Adrenal gland (tissue), 12 donors: ENCODE measurements around the gene CDS2. TPM values are rescaled to one million over a fixed set of nuclear protein-coding genes. Genes with fewer than 3 reads are reported as not detected.

Source experiments
- DNase-seq, 7 donors: peaks; one replicate each; pipeline ENCODE4 v3.0.0-alpha.2; 2019 to 2020
- H3K27ac ChIP-seq, 5 donors: fragments of 200-600 bp; sonication (generic) in 4 of 5; 1 replicate in 3 of 5; 2 replicates in 2 of 5; pipeline versions ENCODE4 v1.5.1 to v1.8.0; 2016 to 2020; ENCODE audit warnings: mild to moderate bottlenecking in 1 of 5
- H3K27me3 ChIP-seq: fragments of 200-600 bp; 2 replicates; pipeline ENCODE4 v1.8.0; 2021
- H3K36me3 ChIP-seq, 2 donors: fragments of 200-600 bp; replicated peaks in 1 of 2; 1 replicate in 1 of 2; 2 replicates in 1 of 2; pipeline versions ENCODE4 v1.5.1 to v1.8.0; 2018 to 2022
- H3K4me1 ChIP-seq, 2 donors: fragments of 200-600 bp; replicated peaks in 1 of 2; 1 replicate in 1 of 2; 2 replicates in 1 of 2; pipeline versions ENCODE4 v1.5.1 to v1.8.0; 2018 to 2021
- H3K4me3 ChIP-seq, 4 donors: fragments of 200-600 bp; sonication (generic) in 3 of 4; one replicate each; pipeline ENCODE4 v1.5.1; 2016 to 2018
- H3K9me3 ChIP-seq, 3 donors: fragments of 200-600 bp; sonication (generic) in 1 of 3; replicated peaks in 1 of 3; 1 replicate in 2 of 3; 2 replicates in 1 of 3; pipeline versions ENCODE4 v1.5.1 to v1.8.0; 2016 to 2021
- CTCF ChIP-seq, 6 experiments: fragments of 450-650 bp in 4 of 6; fragments of 200-600 bp in 2 of 6; sonication (generic) in 1 of 6; IDR thresholded peaks; 1 replicate in 5 of 6; 2 replicates in 1 of 6; pipeline versions ENCODE4 v1.5.1 to v1.8.0; 2016 to 2021; ENCODE audit warnings: antibody characterized with exemption in 6 of 6, mild to moderate bottlenecking in 2 of 6, moderate library complexity in 1 of 6
- POLR2A ChIP-seq, 2 donors: fragments of 450-650 bp; IDR thresholded peaks; one replicate each; pipeline ENCODE4 v1.6.1; 2017; ENCODE audit warnings: antibody characterized with exemption in 2 of 2, mild to moderate bottlenecking in 2 of 2, moderate library complexity in 1 of 2
- WGBS, 4 donors: extraction: QIAGEN DNeasy Blood & Tissue Kit in 2 of 4; methylation state at CpG; one replicate each; pipeline versions ENCODE4 v1.1.5 to v1.1.7; 2013 to 2017; 5-methylcytosine and 5-hydroxymethylcytosine counted together
- intact Hi-C, 2 donors: fragments of 100-400 bp; cut with DNase I; formaldehyde crosslinking; loops; one replicate each; pipeline versions ENCODE4 v1.14.1 to v1.15.0; 2022 to 2023
- polyA plus RNA-seq, 3 donors: library from polyadenylated mRNA; stranded (reverse); fragments of 200-250 nt in 2 of 3; fragments of 350-450 nt in 1 of 3; fragmentation: Illumina TruSeq in 1 of 3; extraction: RNeasy Lipid Tissue Mini Kit (QIAGEN cat#74804) in 1 of 3; gene quantifications; one replicate each; pipeline ENCODE4 v1.2.3, GENCODE V29; 2013 to 2014
- total RNA-seq, 9 donors: library from RNA; depleted of rRNA in 4 of 9; stranded (reverse); fragments of >200 nt in 4 of 9; fragments of 120-200 nt in 1 of 9; fragmentation: NEBNext Ultra II Directional in 1 of 9; extraction: Animal tissue kit (Norgen Biotek cat#: 25700) in 1 of 9; gene quantifications; one replicate each; pipeline versions ENCODE4 v1.1.0 to v1.2.4, GENCODE V29; 2013 to 2023
- donor health status: healthy with polysubstance abuse.
- donor health status: Bipolar disorder and iron deficiency.
- donor health status: DM: yes; HTN: yes; CAD: no.
- donor health status: DM: no; HTN: no; CAD: no.
- donor health status: DM: no; HTN: no; CAD: no.
- donor health status: DM: yes; HTN: yes; CAD: no.

Gene CDS2
- total and polyA plus RNA-seq, 12 donors, result 11.8 to 71.0 (median 35.0) TPM

- H3K27me3 ChIP-seq, result no peaks in the 10 kb centered on the region
- intact Hi-C loops, result no loop called here
- DNase-seq, result no peak
- no peak overlapping the region for H3K27ac ChIP-seq
- no peak overlapping the region for H3K4me3 ChIP-seq
- TF ChIP-seq POLR2A (IDR thresholded peaks at IDR 0.05), result no peak
- no peak for TF ChIP-seq CTCF (IDR thresholded peaks at IDR 0.05)
- WGBS, 4 donors, result 82 to 91% (median 87%) methylated on average over 1 of the region's 1 CpG
- peaks cover 16 to 27% of the 10 kb centered on the region in 2 donors for H3K4me1 ChIP-seq
- no peaks in the 10 kb centered on the region for H3K9me3 ChIP-seq
- H3K36me3 ChIP-seq, result no peaks in the 10 kb centered on the region
Observed at GRCh38 chr20:5122873-5123260, 3.9 kb upstream of the CDS2 start.

DNA sequence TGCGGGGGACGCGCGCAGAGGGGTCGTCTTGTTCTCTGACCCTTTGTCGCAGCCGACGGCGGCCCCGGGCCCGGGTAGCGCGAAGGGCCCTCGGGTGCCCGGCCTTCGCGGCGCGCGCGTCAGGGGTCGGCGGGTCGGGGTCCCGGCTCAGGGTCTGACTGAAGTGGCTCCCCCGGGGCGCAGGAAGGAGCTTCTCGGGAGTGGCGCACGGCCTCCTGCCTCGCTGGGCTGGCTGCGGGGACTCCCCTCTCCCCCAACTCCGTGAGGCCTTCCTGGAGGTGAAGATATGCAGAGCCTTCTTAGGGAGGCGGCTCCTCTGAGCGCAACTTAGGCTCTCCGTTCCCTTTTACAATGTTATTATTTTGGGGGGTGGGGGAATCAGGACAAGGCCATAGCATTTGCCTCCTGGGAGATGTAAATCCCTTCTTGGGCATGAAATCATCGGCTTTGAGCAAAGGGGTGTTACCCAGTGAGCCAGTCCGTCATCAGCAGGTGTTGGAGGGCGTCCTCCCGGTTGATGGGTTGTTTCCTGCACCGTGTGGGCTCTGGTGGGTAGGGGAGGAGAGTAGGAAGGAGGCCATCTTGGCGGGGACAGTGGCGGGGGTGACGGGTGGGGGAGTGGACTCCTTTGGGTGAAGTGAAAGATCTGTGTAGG is 523 bp downstream of the CDS2 start:
- H3K27me3 ChIP-seq, result no peaks in the 10 kb centered on the region
- DNase-seq, result peak; percentile 53 to 81 (median 58)
- peak overlapping the region in 4 of 5 donors; percentile 91 to 97 (median 94) for H3K27ac ChIP-seq
- peak overlapping the region; percentile 44 to 91 (median 79) for H3K4me3 ChIP-seq
- WGBS, 4 donors, result 0 to 1% (median 0%) methylated on average over 9 to 44 of the region's 44 CpGs
- TF ChIP-seq POLR2A (IDR thresholded peaks at IDR 0.05), result no peak
- no peak for TF ChIP-seq CTCF (IDR thresholded peaks at IDR 0.05)
- intact Hi-C loops, result loop anchor here (5.0 kb wide), 1 partner anchor 65 kb away; no protein-coding TSS in a partner anchor
- peaks cover 12 to 27% of the 10 kb centered on the region in 2 donors for H3K4me1 ChIP-seq
- no peaks in the 10 kb centered on the region for H3K36me3 ChIP-seq
- no peaks in the 10 kb centered on the region for H3K9me3 ChIP-seq

GRCh38 chr20:5127859-5128424 is 1.1 kb downstream of the CDS2 start:
- Histone ChIP-seq H3K9me3 (no peaks in the 10 kb centered on the region), H3K27me3 (no peaks in the 10 kb centered on the region), H3K4me3 (peak overlapping the region in 3 of 4 donors; percentile 44 to 91 (median 74)), H3K27ac (peak overlapping the region in 4 of 5 donors; percentile 91 to 97 (median 94)), H3K36me3 (no peaks in the 10 kb centered on the region), H3K4me1 (peaks cover 12 to 29% of the 10 kb centered on the region in 2 donors)
- WGBS, 4 donors, result 26 to 40% (median 36%) methylated on average over 5 to 6 of the region's 6 CpGs
- DNase-seq, result no peak
- TF ChIP-seq CTCF (IDR thresholded peaks at IDR 0.05), result no peak
- no peak for TF ChIP-seq POLR2A (IDR thresholded peaks at IDR 0.05)
- intact Hi-C loops, result loop anchor here (5.0 kb wide), 1 partner anchor 64 kb away; no protein-coding TSS in a partner anchor

DNA sequence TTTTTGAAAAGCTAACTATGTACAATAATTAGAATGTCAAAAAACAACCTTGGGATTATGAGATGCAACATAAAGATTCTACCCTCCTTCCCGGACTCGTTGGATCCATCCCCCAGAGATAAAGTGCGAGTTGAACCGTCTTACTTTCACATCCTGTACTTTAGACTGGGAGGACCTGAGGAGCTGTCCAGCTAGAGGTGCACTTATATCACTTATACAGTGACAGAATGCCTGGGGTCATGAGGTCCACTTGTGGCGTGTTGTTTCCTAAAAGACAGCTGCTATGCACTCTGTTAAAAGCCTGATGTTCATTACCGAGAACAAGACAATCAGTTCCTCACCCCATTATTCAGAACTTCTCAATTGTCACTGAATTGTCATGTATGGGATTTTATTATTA is 2.1 kb downstream of the CDS2 start:
- WGBS, 4 donors, result 73 to 79% (median 77%) methylated on average over 6 of the region's 6 CpGs
- no peak for DNase-seq
- Histone ChIP-seq H3K27me3 (no peaks in the 10 kb centered on the region), H3K27ac (peak overlapping the region in 2 of 5 donors; percentile 94 to 97), H3K36me3 (no peaks in the 10 kb centered on the region), H3K9me3 (no peaks in the 10 kb centered on the region), H3K4me3 (no peak overlapping the region), H3K4me1 (peaks cover 12 to 29% of the 10 kb centered on the region in 2 donors)
- intact Hi-C loops, result loop anchor here (5.0 kb wide), 1 partner anchor 63 kb away; no protein-coding TSS in a partner anchor
- TF ChIP-seq POLR2A (IDR thresholded peaks at IDR 0.05), result no peak
- no peak for TF ChIP-seq CTCF (IDR thresholded peaks at IDR 0.05)
